Left cardiac atrium (tissue), 4 donors: ENCODE data around the gene HMGCL. TPM values are rescaled to one million over a fixed set of nuclear protein-coding genes. Genes with fewer than 3 reads are reported as not detected.
A peak's percentile ranks its signal among the peaks of the same experiment; 100 is the strongest.
"Not testable (repeated sequence)": the region's sequence is repeated elsewhere in the genome, so short reads cannot be mapped to it uniquely, and the experiment has no call there.

ENCODE experiments used
- ATAC-seq, 2 donors: fragments of 200-7000 bp; cut with Tn5 transposase; one replicate each; pipeline ENCODE4 v1.9.1; 2020; ENCODE audit warnings: mild to moderate bottlenecking in 2 of 2, moderate library complexity in 2 of 2
- DNase-seq: peaks from one replicate; pipeline ENCODE4 v3.0.0-alpha.2; 2020
- intact Hi-C, 2 donors: fragments of 100-400 bp; cut with DNase I; formaldehyde crosslinking; loops; one replicate each; pipeline versions ENCODE4 v1.14.1 to v1.15.1; 2022 to 2023
- long read RNA-seq: library from polyadenylated mRNA; unstranded; transcript quantifications from one replicate; pipeline ENCODE4 v2.0.0, GENCODE V29; 2021
- total RNA-seq, 2 donors: library from RNA; stranded (reverse); fragmentation: NEBNext Ultra II Directional; extraction: Animal tissue kit (Norgen Biotek cat#: 25700); gene quantifications; one replicate each; pipeline ENCODE4 v1.2.1, GENCODE V29; 2021
- donor health status: DM: no; HTN: yes; CAD: no.
- donor health status: DM: no; HTN: yes; CAD: no; lungs with severe emphysema.
- donor health status: DM: yes; HTN: yes; CAD: no.
- donor health status: Dilated cardiomyopathy.

HMGCL gene
- total RNA-seq = 10 to 100 TPM; 23.1 to 23.4 TPM
- long read RNA-seq, transcript HMGCL-204 (7 exons, 1,354 nt) = minor isoform, 24 of 57 reads
- long read RNA-seq, transcript HMGCL-203 (9 exons, 1,600 nt) = major isoform, 28 of 57 reads
- long read RNA-seq, partial matches to known transcripts = 1 of 57 reads
- long read RNA-seq, other reads (novel, unspliced or antisense) = 4 of 57 reads

- intact Hi-C loops = no loop called here
- DNase-seq = peak; percentile 93
These were observed at the start of gene HMGCL for GRCh38 chr1:23825076-23825761. Gene HMGCL (minus strand): TSS chr1:23825429. CDS start chr1:23825415, 14 bp downstream.

DNA sequence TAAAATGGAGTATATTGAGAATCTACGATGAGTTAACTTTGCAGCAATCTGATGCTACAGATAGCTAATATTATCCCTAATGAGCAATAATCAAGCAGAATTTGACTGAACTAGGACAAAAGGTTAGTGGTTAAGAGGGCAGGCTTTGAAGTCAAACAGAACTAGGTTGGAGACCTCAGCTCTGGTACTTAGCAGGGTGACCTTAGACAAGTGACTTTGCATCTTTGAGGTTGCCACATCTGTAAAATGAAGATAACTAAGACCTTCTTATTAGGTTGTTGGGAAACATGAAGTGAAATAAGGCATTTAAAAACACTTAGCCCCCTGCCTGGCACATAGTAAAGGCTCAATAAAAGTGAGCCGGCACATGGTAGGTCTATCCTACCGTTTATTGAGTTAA, 47.2 kb upstream of the HMGCL start:
- ATAC-seq (no peak), DNase-seq (no peak)
- intact Hi-C loops = no loop called here

More at GRCh38 chr1:23825076-23825761, at the start of gene HMGCL:
- ATAC-seq = peak; percentile 100

DNA sequence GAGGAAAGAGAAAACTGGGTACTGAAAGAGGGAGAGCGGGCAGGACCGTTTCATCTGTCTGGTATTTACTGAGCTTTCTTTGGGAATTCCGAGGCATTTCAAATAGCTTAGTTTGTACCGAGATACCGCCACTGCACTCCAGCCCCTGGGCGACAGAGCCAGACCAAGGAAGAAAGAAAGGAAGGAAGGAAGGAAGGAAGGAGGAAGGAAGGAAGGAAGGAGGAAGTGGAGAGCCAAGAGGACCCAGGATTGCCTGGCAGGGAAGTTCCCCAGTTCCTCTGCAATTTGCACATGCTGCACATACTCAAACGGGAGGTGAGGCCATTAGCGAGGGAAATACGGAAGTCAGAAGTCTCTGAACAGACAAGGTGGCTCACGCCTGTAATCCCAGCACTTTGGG, 43.8 kb upstream of the HMGCL start:
- intact Hi-C loops = loop anchor here in 1 of 2 donors (5.0 kb wide), 2 partner anchors 62 to 97 kb away; no protein-coding TSS in a partner anchor
- ATAC-seq (no peak), DNase-seq (no peak)

GRCh38 chr1:23868557-23869016, 43.4 kb upstream of the HMGCL start:
- intact Hi-C loops = loop anchor here in 1 of 2 donors (5.0 kb wide), 2 partner anchors 61 to 96 kb away; no protein-coding TSS in a partner anchor
- ATAC-seq (peak; percentile 42 to 47), DNase-seq (peak; percentile 33)

GRCh38 chr1:23867895-23868556, 42.8 kb upstream of the HMGCL start, which contains the start of gene FUCA1:
Gene FUCA1 (minus strand): TSS chr1:23868290. CDS start chr1:23868286, 4 bp downstream.
- ATAC-seq (peak; percentile 99), DNase-seq (peak; percentile 92)
- intact Hi-C loops = loop anchor here in 1 of 2 donors (5.0 kb wide), 2 partner anchors 61 to 96 kb away; no protein-coding TSS in a partner anchor

- no peak for DNase-seq
- intact Hi-C loops = loop anchor here in 1 of 2 donors (5.0 kb wide), 2 partner anchors 60 to 95 kb away; no protein-coding TSS in a partner anchor
- ATAC-seq = no peak
These were observed 42.3 kb upstream of the HMGCL start for GRCh38 chr1:23867542-23867894.

DNA sequence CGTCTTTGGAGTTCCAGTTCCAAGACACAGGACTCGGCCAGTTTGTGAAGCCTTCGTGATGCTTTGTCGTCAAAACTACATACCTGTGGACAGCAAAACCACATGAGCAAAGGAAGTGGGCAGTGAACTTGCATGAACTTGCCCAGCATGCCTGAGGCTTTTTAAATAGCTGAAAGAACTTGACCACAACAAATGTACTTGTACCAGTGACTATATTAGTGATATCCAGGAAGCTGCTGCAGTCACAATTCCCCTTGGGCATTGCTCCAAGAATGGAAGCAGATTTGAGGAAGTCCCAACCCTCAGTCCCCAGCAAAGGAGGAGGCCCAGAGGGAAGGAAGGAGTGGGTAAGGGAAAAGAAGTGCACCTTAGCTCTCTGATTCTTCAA, 40.3 kb upstream of the HMGCL start:
- DNase-seq (no peak), ATAC-seq (no peak)
- intact Hi-C loops = loop anchor here in 1 of 2 donors (5.0 kb wide), 2 partner anchors 58 to 93 kb away; no protein-coding TSS in a partner anchor

- intact Hi-C loops = loop anchor here in 1 of 2 donors (5.0 kb wide), 2 partner anchors 58 to 93 kb away; no protein-coding TSS in a partner anchor
- no peak for DNase-seq
- no peak for ATAC-seq
These were observed 39.7 kb upstream of the HMGCL start for GRCh38 chr1:23864801-23865542.

GRCh38 chr1:23862640-23863039, 37.4 kb upstream of the HMGCL start:
- no peak for DNase-seq
- intact Hi-C loops = no loop called here
- no peak for ATAC-seq

GRCh38 chr1:23854568-23854967, 29.3 kb upstream of the HMGCL start:
- ATAC-seq (no peak), DNase-seq (no peak)
- intact Hi-C loops = no loop called here

GRCh38 chr1:23853124-23853523, 27.9 kb upstream of the HMGCL start:
- intact Hi-C loops, DNase-seq, ATAC-seq: not testable (repeated sequence)

DNA sequence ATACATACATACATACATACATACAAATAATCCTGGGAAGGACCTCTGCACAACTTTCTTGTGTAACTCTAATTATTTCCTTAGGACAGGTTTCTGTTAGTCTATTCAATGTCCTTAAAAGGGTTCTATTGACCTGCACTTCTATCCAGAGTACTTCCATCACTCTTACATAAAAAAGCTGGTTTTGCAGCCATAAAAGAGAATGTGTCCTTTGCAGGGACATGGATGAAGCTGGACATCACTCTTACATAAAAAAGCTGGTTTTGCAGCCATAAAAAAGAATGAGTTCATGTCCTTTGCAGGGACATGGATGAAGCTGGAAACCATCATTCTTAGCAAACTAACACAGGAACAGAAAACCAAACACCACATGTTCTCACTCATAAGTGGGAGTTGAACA, 26.2 kb upstream of the HMGCL start:
- DNase-seq, intact Hi-C loops, ATAC-seq: not testable (repeated sequence)

DNA sequence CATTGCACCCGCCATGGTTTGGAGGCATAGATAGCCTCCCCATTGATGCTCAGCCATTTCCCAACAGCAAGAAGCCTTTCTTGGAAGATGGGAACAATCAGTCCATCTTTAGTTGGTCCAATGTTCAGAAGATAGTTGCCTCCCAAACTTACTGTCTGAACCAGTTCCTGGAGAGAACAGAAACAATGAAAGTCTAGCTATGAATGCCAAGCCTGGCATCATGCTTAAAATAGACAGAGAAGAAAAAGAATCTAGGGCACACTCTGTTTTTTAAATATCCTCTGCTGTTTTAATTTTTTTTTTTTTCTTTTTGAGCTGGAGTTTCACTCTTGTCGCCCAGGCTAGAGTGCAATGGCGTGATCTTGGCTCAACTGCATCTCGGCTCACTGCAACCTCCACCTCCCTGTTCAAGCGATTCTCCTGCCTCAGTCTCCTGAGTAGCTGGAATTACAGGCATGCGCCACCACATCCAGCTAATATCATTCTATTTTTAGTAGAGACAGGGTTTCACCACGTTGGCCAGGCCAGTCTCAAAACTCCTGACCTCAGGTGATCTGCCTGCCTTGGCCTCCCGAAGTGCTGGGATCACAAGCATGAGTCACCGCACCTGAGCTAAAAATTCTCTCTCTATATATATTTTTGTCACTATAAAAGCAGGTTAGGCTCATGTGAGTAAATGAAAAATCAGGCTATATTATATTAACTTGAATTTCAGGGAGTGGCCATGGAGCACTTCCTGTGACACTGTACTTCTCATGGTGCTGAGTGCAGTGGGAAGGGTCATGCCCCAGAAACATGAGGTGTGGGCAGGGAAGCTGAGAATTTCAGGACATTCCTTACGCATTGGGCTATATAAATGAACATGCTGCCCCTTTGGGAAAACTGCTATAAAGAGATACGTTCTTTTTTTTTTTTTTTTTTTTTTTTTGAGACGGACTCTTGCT, 23.7 kb upstream of the HMGCL start:
- DNase-seq (no peak), ATAC-seq (no peak)

GRCh38 chr1:23847482-23848095, 22.4 kb upstream of the HMGCL start:
- intact Hi-C loops, ATAC-seq, DNase-seq: not testable (repeated sequence)

More for the DNA sequence above, 23.7 kb upstream of the HMGCL start:
- intact Hi-C loops = no loop called here

DNA sequence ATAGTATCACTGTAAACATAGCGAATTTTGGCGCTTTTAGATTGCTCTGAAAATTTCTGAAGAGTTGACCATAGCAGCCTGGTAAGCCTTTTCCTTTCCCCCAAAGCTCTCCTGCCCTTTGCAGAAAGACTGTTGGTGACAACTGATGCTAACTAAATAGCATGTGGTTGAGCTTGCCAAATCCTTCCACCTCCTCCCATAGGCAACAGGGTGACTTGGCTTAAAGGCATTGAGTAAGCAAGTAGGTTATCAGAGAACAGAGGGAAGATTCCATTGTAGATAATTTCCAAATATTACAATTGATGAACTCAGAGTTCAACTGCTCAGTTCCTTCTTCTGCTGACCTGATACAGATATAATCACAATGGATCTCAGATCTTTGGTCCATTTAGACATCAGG, 19.9 kb upstream of the HMGCL start:
- DNase-seq (no peak), ATAC-seq (no peak)
- intact Hi-C loops = no loop called here

- no peak for DNase-seq
- intact Hi-C loops = no loop called here
- no peak for ATAC-seq
These were observed 18.4 kb upstream of the HMGCL start for GRCh38 chr1:23843644-23844043.

DNA sequence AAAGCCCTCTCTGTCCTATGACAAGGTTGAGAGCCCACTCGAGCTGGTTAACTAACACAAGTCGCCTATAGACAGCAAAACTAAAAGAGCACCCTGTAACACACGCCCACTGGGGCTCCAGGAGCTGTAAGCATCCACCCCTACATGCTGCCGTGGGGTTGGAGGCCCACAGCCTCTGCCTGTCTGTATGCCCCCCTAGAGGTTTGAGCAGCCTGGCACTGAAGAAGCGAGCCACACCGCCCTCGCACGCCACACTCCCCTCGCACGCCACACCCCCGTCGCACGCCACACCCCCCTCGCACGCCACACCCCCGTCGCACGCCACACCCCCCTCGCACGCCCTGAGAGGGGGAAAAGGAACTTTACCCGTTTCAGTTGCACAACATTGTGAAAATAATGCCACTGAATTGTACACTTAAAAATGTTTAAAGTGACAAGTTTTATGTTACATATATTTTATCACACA, 13.2 kb upstream of the HMGCL start:
- peak; percentile 98 to 100 for ATAC-seq
- intact Hi-C loops = no loop called here
- DNase-seq = peak; percentile 67
